Large intestine (tissue), 3 donors: ENCODE measurements around the gene ZNF587B. TPM values are rescaled to one million over a fixed set of nuclear protein-coding genes. Genes with fewer than 3 reads are reported as not detected.
"Not testable (repeated sequence)": the region's sequence is repeated elsewhere in the genome, so short reads cannot be mapped to it uniquely, and the experiment has no call there.

Experiments
- DNase-seq, 2 donors: peaks; one replicate each; pipeline versions ENCODE4 v3.0.0 to v3.0.0-alpha.2; 2013
- H3K27ac ChIP-seq: one replicate; pipeline ENCODE4 v1.5.1; 2013; ENCODE audit warnings: low read length
- H3K27me3 ChIP-seq: 2 replicates; pipeline ENCODE4 v1.6.1; 2013; ENCODE audit warnings: low read length; ENCODE audit not compliant: control insufficient read depth, insufficient read depth
- H3K36me3 ChIP-seq: 2 replicates; pipeline ENCODE4 v1.6.1; 2013; ENCODE audit warnings: low read length; ENCODE audit not compliant: control insufficient read depth, insufficient read depth
- H3K4me1 ChIP-seq: one replicate; pipeline ENCODE4 v1.6.1; 2013; ENCODE audit warnings: low read length; ENCODE audit not compliant: control insufficient read depth, insufficient read depth
- H3K4me3 ChIP-seq: one replicate; pipeline ENCODE4 v1.5.1; 2013; ENCODE audit warnings: low read length
- H3K9me3 ChIP-seq: one replicate; pipeline ENCODE4 v1.6.1; 2013; ENCODE audit warnings: mild to moderate bottlenecking, low read depth, low read length, moderate library complexity; ENCODE audit not compliant: control insufficient read depth
- WGBS: methylation state at CpG from one replicate; pipeline ENCODE4 v1.1.5; 2013; ENCODE audit warnings: low lambda C conversion rate; ENCODE audit not compliant: insufficient coverage; 5-methylcytosine and 5-hydroxymethylcytosine counted together
- polyA plus RNA-seq: library from polyadenylated mRNA; unstranded; fragments of 120-200 nt; gene quantifications from one replicate; pipeline ENCODE4 v1.2.1, GENCODE V29; 2013

The ZNF587B gene
- polyA plus RNA-seq, 1 donor, result 21.3 TPM

- DNase-seq, result no peak
- no peaks in the 10 kb centered on the region for H3K27me3 ChIP-seq
- WGBS, result 20% methylated on average over 1 of the region's 7 CpGs
- H3K4me3 ChIP-seq, result no peak overlapping the region
- H3K9me3 ChIP-seq, result peaks cover 3% of the 10 kb centered on the region
- H3K36me3 ChIP-seq, result peaks cover 9% of the 10 kb centered on the region
- no peak overlapping the region for H3K27ac ChIP-seq
- peaks cover 34% of the 10 kb centered on the region for H3K4me1 ChIP-seq
Measured at GRCh38 chr19:57818378-57818777, 11.7 kb upstream of the ZNF587B start.

DNA sequence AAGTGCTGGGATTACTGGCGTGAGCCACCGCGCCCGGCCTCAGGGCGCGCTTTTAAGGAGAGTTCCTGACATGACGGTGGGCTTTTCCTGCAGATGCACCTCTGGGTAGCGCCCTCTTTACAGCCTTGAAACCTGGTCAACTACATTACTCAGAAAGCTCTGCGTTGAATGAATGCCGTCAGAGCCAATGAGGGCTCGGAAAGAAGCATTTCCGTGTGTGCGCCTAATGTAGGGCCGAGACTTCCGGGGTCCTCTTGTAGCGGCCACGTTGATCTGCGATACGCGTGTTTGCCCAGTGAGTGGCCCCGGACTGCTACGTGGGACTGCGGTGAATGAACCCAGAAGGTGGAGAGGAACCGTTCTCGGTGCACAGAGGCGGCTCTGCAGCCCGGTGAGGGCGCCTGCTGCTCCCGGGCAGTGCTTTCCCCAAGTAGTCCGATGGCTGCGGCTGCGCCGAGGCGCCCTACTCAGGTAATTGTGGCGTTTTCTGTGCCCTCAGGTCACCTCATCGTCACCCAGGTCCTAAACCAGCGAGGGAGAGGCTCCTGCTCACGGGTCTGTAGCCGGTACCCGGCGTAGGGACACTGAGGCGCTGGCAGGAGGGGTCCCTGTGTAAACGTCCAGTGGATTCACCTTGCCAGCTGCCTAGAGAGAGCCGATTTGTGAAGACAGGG, 10.5 kb upstream of the ZNF587B start:
- Histone ChIP-seq H3K27ac (peak overlapping the region; percentile 86), H3K9me3 (peaks cover 3% of the 10 kb centered on the region), H3K4me1 (peaks cover 40% of the 10 kb centered on the region), H3K4me3 (peak overlapping the region; percentile 85), H3K27me3 (no peaks in the 10 kb centered on the region), H3K36me3 (peaks cover 9% of the 10 kb centered on the region)
- DNase-seq, result peak; percentile 90 to 96
- WGBS, result no CpG with 5 or more reads among the region's 44 CpGs

- no peak for DNase-seq
- peak overlapping the region; percentile 86 for H3K27ac ChIP-seq
- peaks cover 9% of the 10 kb centered on the region for H3K36me3 ChIP-seq
- peak overlapping the region; percentile 85 for H3K4me3 ChIP-seq
- H3K27me3 ChIP-seq, result no peaks in the 10 kb centered on the region
- no CpG with 5 or more reads among the region's 6 CpGs for WGBS
- peaks cover 3% of the 10 kb centered on the region for H3K9me3 ChIP-seq
- H3K4me1 ChIP-seq, result peaks cover 33% of the 10 kb centered on the region
Measured at GRCh38 chr19:57820599-57820998, 9.5 kb upstream of the ZNF587B start.

GRCh38 chr19:57821095-57821494, 9.0 kb upstream of the ZNF587B start:
- peak overlapping the region; percentile 86 for H3K27ac ChIP-seq
- peak overlapping the region; percentile 85 for H3K4me3 ChIP-seq
- H3K9me3 ChIP-seq, H3K27me3 ChIP-seq, H3K36me3 ChIP-seq: not testable (repeated sequence)
- DNase-seq, result peak; percentile 32 to 77
- no CpG with 5 or more reads among the region's 3 CpGs for WGBS
- peaks cover 29% of the 10 kb centered on the region for H3K4me1 ChIP-seq

- H3K4me1 ChIP-seq, result peaks cover 29% of the 10 kb centered on the region
- H3K36me3 ChIP-seq, result peaks cover 11% of the 10 kb centered on the region
- peak overlapping the region; percentile 79 for H3K27ac ChIP-seq
- H3K27me3 ChIP-seq, H3K9me3 ChIP-seq, H3K4me3 ChIP-seq: not testable (repeated sequence)
- 80% methylated on average over 1 of the region's 3 CpGs for WGBS
- peak; percentile 71 to 85 for DNase-seq
Measured at GRCh38 chr19:57821501-57821900, 8.6 kb upstream of the ZNF587B start.

DNA sequence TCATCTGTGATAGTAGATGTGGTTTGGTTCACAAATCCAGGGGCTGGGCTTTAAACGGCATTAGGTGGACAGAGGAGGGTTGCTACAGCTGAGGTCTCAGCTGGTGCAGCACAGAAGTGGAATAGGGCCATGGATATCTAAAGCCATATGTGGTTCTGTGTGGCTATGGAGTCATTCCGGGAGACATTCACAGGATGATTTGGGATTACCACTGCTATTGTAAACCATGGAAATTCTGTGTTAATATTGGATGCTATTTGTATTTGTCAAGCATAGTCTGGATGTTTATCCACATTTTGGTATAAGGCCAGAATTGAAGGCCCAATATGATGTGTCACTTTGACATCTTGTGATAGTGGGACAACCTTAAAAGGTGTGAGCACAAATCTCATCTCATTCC, 6.9 kb upstream of the ZNF587B start:
- H3K9me3 ChIP-seq, DNase-seq, H3K4me3 ChIP-seq, H3K27ac ChIP-seq, H3K27me3 ChIP-seq: not testable (repeated sequence)
- peaks cover 29% of the 10 kb centered on the region for H3K4me1 ChIP-seq
- peaks cover 12% of the 10 kb centered on the region for H3K36me3 ChIP-seq
- WGBS, result no CpG with 5 or more reads among the region's 2 CpGs

- H3K27me3 ChIP-seq, H3K4me3 ChIP-seq, DNase-seq, H3K9me3 ChIP-seq: not testable (repeated sequence)
- no CpG with 5 or more reads among the region's 4 CpGs for WGBS
- Histone ChIP-seq H3K4me1 (peaks cover 29% of the 10 kb centered on the region), H3K27ac (peak overlapping the region; percentile 20), H3K36me3 (peaks cover 14% of the 10 kb centered on the region)
Measured at GRCh38 chr19:57823608-57824007, 6.5 kb upstream of the ZNF587B start.

DNA sequence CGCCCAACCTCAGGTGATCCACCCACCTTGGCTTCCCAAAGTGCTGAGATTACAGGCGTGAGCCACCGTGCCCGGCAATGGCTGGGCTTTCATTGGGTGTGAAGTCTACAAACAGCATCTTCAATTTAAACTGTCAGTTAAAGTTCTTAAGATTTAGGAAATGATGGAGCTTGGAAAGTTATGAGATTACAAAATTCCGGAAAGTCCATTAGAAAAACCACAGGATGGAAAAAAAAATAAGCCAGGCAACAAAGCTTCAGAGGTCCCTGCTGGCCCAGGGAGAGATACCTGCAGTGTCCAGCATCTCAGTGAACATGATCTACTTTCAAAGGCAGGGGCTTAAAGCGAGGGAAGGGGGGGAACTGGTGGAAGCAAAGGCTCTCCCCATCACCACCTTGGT, 4.6 kb upstream of the ZNF587B start:
- Histone ChIP-seq H3K4me1 (peaks cover 40% of the 10 kb centered on the region), H3K4me3 (no peak overlapping the region), H3K27ac (no peak overlapping the region), H3K27me3 (no peaks in the 10 kb centered on the region), H3K36me3 (peaks cover 17% of the 10 kb centered on the region), H3K9me3 (peaks cover 3% of the 10 kb centered on the region)
- DNase-seq, result no peak
- whole genome bisulfite sequencing, result 100% methylated on average over 1 of the region's 6 CpGs

- H3K9me3 ChIP-seq, result no peaks in the 10 kb centered on the region
- H3K4me1 ChIP-seq, result peaks cover 11% of the 10 kb centered on the region
- no peak for DNase-seq
- 57% methylated on average over 1 of the region's 5 CpGs for WGBS
- H3K4me3 ChIP-seq, result no peak overlapping the region
- peaks cover 7% of the 10 kb centered on the region for H3K36me3 ChIP-seq
- peak overlapping the region; percentile 88 for H3K27ac ChIP-seq
- H3K27me3 ChIP-seq, result no peaks in the 10 kb centered on the region
Measured at GRCh38 chr19:57829316-57829715, 783 bp upstream of the ZNF587B start.

DNA sequence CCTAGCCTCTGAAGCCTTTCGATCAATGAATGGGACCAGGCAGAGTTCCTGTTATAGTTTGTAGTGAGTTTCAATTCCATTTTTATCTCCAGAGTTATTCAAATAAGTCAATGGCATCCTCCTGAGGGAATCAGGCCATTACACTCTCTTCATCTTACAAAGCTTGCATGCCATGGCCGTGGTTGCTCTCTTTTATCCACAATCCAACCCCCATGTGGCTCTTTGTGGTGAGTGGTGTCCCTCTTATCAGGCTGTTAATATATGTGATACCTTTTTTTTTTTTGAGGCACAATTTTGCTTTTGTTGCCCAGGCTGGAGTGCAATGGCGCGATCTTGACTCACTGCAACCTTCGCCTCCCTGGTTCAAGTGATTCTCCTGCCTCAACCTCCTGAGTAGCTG, 6.9 kb downstream of the ZNF587B start:
- not testable (repeated sequence) for H3K9me3 ChIP-seq, H3K4me1 ChIP-seq, H3K27ac ChIP-seq, H3K4me3 ChIP-seq, DNase-seq, H3K27me3 ChIP-seq
- WGBS, result no CpG with 5 or more reads among the region's 5 CpGs
- H3K36me3 ChIP-seq, result peaks cover 17% of the 10 kb centered on the region

- not testable (repeated sequence) for DNase-seq, H3K27ac ChIP-seq, H3K9me3 ChIP-seq, H3K27me3 ChIP-seq, H3K4me1 ChIP-seq, H3K4me3 ChIP-seq
- H3K36me3 ChIP-seq, result peaks cover 30% of the 10 kb centered on the region
- WGBS, result no CpG with 5 or more reads among the region's 5 CpGs
Measured at GRCh38 chr19:57838622-57839191, 8.6 kb downstream of the ZNF587B start.
